ENCODE data around the gene ABR. TPM values are rescaled to one million over a fixed set of nuclear protein-coding genes. Genes with fewer than 3 reads are reported as not detected.

ABR gene
- total and polyA plus RNA-seq, 2 of the 8 experiments (the other 6 are each of a cell fraction or from before 2014, with no cell fraction given) = 44.8 to 47.2 TPM

- TF ChIP-seq, protein P1, sequence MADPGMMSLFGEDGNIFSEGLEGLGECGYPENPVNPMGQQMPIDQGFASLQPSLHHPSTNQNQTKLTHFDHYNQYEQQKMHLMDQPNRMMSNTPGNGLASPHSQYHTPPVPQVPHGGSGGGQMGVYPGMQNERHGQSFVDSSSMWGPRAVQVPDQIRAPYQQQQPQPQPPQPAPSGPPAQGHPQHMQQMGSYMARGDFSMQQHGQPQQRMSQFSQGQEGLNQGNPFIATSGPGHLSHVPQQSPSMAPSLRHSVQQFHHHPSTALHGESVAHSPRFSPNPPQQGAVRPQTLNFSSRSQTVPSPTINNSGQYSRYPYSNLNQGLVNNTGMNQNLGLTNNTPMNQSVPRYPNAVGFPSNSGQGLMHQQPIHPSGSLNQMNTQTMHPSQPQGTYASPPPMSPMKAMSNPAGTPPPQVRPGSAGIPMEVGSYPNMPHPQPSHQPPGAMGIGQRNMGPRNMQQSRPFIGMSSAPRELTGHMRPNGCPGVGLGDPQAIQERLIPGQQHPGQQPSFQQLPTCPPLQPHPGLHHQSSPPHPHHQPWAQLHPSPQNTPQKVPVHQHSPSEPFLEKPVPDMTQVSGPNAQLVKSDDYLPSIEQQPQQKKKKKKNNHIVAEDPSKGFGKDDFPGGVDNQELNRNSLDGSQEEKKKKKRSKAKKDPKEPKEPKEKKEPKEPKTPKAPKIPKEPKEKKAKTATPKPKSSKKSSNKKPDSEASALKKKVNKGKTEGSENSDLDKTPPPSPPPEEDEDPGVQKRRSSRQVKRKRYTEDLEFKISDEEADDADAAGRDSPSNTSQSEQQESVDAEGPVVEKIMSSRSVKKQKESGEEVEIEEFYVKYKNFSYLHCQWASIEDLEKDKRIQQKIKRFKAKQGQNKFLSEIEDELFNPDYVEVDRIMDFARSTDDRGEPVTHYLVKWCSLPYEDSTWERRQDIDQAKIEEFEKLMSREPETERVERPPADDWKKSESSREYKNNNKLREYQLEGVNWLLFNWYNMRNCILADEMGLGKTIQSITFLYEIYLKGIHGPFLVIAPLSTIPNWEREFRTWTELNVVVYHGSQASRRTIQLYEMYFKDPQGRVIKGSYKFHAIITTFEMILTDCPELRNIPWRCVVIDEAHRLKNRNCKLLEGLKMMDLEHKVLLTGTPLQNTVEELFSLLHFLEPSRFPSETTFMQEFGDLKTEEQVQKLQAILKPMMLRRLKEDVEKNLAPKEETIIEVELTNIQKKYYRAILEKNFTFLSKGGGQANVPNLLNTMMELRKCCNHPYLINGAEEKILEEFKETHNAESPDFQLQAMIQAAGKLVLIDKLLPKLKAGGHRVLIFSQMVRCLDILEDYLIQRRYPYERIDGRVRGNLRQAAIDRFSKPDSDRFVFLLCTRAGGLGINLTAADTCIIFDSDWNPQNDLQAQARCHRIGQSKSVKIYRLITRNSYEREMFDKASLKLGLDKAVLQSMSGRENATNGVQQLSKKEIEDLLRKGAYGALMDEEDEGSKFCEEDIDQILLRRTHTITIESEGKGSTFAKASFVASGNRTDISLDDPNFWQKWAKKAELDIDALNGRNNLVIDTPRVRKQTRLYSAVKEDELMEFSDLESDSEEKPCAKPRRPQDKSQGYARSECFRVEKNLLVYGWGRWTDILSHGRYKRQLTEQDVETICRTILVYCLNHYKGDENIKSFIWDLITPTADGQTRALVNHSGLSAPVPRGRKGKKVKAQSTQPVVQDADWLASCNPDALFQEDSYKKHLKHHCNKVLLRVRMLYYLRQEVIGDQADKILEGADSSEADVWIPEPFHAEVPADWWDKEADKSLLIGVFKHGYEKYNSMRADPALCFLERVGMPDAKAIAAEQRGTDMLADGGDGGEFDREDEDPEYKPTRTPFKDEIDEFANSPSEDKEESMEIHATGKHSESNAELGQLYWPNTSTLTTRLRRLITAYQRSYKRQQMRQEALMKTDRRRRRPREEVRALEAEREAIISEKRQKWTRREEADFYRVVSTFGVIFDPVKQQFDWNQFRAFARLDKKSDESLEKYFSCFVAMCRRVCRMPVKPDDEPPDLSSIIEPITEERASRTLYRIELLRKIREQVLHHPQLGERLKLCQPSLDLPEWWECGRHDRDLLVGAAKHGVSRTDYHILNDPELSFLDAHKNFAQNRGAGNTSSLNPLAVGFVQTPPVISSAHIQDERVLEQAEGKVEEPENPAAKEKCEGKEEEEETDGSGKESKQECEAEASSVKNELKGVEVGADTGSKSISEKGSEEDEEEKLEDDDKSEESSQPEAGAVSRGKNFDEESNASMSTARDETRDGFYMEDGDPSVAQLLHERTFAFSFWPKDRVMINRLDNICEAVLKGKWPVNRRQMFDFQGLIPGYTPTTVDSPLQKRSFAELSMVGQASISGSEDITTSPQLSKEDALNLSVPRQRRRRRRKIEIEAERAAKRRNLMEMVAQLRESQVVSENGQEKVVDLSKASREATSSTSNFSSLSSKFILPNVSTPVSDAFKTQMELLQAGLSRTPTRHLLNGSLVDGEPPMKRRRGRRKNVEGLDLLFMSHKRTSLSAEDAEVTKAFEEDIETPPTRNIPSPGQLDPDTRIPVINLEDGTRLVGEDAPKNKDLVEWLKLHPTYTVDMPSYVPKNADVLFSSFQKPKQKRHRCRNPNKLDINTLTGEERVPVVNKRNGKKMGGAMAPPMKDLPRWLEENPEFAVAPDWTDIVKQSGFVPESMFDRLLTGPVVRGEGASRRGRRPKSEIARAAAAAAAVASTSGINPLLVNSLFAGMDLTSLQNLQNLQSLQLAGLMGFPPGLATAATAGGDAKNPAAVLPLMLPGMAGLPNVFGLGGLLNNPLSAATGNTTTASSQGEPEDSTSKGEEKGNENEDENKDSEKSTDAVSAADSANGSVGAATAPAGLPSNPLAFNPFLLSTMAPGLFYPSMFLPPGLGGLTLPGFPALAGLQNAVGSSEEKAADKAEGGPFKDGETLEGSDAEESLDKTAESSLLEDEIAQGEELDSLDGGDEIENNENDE (IDR thresholded peaks at IDR 0.05; ENCODE audit: insufficient replicate concordance, low read length) = no peak
- TF ChIP-seq CHD1 (IDR thresholded peaks at IDR 0.05; ENCODE audit: low read depth, low read length) (no peak), ATF3 (IDR thresholded peaks at IDR 0.05; ENCODE audit: insufficient read depth, low read depth, low read length) (no peak), SAP30 (IDR thresholded peaks at IDR 0.05; ENCODE audit: insufficient read depth, insufficient replicate concordance, low read length) (no peak), YY1 (IDR thresholded peaks at IDR 0.05; ENCODE audit: low read depth, low read length) (no peak), BACH1 (IDR thresholded peaks at IDR 0.05; ENCODE audit: low read length) (no peak)
Observed at GRCh38 chr17:1047879-1048470, 131.8 kb downstream of the ABR start (continued).
